ENCODE measurements around the gene GALNT17.
"Not testable (repeated sequence)": the region's sequence is repeated elsewhere in the genome, so short reads cannot be mapped to it uniquely, and the experiment has no call there.

The GALNT17 gene

DNA sequence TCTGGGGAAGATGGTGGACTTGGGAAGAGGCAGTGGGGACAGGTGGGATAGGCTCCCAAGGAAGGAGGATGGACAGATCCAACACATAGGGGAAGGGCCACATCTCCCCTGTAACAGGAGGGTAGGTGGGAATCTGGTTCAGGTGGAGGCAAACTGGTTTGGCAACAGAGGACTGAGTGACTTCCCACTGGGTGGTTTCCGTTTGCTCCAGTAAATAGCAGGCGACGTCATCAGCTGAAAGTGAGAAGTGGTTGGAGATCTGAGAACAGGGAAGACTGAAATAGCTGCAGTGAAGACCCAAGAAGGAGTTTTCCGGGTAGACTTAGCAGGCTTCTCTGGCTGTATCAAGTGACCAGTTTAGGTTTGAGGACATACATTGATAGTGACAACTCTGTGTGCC lies 504.4 kb downstream of the GALNT17 start:
- no peak for DNase-seq (ENCODE audit: low spot score)

DNA sequence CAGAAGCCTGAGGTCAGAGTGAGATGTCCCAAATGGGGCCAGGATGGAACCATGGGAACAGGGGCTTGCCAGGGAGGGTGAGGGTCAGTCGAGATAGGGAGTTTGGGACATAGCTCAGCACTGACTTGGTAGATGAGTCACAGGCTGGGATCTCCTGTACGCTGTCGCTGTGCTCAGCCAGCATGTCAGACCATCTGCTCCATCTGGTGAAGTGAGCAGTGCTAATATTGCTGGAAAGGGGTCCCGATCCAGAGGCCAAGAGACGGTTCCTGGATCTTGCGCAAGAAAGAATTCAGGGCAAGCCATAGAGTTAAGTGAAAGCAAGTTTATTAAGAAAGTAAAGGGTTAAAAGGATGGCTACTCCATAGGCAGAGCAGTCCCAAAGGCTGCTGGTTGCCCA lies 505.6 kb downstream of the GALNT17 start:
- DNase-seq (ENCODE audit: low spot score), result no peak

DNA sequence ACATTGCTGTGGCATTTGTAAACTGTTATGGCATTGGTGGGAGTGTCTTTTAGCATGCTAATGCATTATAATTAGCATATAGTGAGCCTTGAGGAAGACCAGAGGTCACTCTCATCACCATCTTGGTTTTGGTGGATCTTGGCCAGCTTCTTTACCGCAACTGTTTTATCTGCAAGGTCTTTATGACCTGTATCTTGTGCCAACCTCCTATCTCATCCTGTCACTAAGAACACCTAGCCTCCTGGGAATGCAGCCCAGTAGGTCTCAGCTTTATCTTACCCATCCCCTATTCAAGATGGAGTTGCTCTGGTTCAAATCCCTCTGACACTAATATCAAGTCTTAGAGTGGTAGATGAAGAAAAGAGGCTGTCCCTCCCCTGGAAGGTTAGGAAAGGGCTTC lies 506.2 kb downstream of the GALNT17 start:
- no peak for DNase-seq (ENCODE audit: low spot score)

DNA sequence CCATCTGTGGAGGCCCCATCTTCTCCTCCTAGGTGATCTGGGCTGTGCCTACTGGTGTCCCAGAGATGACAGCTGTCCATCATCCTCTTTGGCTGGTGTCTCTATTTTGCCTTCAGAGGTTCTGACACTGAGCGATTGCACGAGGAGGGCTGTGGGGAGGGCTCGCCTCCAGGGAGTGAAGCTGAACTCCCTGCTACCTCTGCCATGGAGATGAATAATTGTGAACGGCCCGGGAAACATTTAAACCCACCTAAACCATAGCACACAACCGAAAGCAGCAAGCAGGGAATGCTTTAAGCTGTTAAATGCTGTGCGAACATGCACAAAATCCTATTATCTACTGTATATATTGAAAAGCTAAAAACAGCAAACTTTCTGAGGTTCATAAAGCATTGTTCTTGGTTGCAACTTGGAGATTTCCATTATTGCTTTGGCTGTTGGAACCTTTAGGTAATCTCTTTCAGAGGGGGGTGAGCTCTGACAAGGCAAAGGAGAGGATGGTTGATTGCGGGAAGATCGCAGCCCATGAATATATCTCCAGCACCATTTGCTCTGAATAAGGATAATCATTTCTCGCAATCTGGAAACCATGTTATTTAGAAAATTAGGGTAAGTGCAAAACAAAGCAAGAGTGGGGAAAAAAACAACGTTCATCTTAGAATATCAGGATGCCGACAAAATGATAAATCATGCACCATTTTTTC lies 507.6 kb downstream of the GALNT17 start:
- no peak for DNase-seq (ENCODE audit: low spot score)

DNA sequence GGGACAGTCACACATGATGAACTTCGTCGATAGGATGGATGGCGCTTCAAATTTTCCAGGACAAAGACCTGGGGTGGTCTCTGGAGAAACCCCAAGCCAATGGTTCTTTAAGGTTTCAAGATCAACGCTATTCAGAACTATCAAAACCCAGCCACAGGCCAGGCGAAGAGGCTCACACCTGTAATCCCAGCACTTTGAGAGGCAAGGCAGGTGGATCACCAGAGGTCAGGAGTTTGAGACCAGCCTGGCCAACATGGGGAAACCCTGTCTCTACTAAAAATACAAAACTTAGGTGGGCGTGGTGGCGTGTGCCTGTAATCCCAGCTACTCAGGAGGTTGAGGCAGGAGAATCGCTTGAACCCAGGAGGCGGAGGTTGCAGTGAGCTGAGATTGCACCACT lies 511.1 kb downstream of the GALNT17 start:
- DNase-seq (ENCODE audit: low spot score), result not testable (repeated sequence)

DNA sequence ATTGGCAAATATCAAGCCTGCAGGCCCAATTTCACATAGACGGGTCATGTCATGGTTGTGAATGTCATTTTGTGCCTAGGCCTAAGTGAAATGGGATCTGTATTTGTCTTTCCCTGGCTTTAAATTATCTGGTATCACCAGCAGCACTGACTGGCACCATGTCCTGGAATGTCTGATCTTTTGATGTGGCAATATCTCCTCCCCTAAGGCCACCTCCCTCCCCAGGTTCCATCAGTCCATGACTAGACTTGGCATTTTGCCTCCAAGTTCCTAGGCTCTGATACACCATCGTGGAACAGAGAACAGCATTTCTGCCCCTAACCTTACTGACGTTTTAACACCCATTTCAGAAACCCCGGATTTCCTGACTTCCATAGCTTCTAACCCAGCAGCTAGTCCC lies 513.9 kb downstream of the GALNT17 start:
- DNase-seq (ENCODE audit: low spot score), result peak; percentile 68

DNA sequence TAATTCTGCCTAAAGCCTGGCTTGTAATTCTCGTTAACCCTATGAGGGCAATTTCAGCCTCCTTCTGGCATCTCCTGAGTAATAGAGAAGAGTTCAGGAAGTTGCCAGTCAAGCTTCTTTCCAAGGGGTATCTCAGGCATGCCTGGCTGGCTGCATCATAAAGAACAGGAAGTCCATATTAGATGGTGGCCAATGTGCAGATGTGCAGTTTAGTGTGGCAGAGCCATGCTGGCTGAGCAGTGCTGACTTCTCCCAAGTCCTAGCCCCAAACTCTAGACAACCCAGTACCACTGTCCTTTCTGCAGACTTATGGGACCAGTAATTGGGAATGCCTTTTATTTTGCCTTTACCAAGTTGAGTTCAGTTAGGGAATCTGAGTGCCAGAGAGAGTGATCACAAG lies 517.9 kb downstream of the GALNT17 start:
- no peak for DNase-seq (ENCODE audit: low spot score)

DNA sequence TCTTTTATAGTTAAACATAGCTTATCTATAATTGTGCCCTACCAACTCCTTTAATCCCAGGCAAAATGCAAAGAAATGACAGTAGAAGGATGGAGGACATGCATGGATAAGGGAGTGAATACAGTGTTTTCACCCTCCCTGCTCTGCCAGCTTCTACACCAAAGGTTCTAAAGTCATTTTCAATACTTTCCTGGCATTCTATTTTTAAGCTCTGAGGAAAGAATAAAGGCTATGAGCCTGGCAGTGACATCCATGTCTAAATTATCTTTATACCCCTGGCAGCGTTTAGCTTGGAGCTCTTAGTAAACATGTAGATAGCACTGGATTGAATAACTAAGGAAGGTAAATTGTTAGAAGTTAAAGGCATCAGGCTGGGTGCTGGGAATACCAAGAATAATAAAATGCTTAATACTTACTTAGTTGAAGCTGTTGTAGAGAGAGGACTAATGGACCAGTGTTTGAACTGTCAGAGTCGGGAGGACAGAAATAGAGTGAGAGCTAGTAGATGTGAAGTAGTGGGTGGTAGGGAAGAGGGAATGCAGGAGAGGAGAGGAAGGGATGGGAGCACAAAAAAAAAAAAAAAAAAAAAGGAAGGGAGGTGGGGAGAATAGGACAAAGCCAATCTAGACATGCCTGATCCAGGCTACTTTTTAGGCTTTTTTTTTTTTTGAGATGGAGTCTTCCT lies 518.9 kb downstream of the GALNT17 start:
- DNase-seq (ENCODE audit: low spot score), result no peak

DNA sequence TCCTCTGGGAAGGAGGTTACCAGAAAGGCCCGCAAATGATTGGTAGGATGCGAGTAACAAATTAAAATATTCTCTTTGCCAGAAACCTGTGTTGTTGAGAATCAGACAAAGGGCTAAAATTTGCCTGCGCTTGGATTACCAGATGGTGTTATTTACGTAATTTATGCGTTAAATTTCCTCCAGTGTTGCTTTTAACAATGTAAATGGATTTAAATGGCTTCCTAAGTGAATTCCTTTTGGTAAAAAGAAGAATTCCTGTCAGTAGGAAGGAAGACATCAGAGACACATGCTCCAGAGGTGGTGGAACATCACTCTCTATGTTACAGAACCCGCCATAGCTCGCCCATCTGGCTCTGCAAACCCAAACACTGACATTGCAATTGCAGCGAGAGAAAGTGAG lies 520.6 kb downstream of the GALNT17 start:
- DNase-seq (ENCODE audit: low spot score), result no peak

DNA sequence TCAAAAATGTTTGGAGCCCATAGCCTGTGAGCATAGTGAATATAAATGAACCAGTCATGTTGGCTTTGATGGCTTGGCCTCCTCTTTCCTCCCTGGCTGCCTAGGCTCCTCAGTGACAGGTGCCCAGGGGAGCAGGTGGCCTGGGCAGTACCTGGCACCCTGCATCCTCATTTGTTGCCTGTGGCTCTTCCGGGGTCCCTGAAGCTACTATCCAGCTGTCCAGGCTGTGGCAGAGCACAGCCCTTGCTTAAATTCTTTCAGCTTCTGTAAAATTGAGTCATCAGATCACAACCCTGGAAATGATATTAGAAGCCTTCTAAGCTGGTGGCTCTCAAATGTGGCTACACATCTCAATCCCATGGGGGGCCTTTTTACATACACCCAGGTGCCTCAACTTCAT lies 525.4 kb downstream of the GALNT17 start:
- DNase-seq (ENCODE audit: low spot score), result no peak

DNA sequence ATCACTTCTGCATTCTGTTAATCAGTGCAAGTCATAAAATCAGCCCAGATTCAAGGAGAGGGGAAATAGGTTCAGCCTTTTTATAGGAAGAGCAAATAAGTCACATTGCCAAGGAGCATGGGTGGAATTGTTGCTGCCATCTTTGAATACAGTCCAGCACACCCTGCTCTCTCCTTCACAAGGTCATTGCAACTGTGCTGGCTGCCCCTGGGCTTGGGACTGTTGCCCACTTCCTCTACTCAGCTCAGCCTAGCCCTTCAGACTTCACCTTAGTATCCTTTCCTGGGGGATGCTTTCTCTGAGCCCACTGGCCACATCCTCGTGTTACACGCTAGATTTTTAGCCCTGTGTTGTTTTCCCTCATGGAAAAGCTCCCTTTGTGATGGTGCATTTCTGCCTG lies 527.7 kb downstream of the GALNT17 start:
- DNase-seq (ENCODE audit: low spot score), result no peak

DNA sequence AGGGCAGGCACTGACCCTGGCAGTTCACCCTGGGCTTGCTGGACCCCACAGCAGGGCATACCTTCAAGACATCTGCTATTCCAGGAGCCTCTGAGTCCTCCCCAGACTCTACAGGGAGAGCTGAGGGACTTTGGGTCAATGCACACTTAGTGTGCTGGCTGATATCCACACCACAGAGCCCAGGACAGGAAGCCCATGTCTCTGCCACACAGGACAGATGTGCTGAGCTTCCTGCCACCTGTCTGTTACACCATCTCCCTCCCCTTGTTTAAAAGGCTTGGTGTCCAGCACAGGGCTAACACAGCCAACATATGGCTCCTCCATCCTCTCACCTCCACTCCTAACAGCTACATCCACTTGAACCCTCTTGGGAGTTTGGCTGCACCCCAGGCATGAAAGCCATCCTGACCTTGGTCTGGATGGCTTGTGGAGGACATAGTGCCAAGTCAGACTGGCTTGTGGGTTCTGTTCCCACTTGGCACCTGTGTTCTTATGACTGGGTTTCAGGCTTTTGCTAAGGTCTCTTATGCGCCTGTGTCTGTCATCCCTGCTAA lies 529.8 kb downstream of the GALNT17 start:
- no peak for DNase-seq (ENCODE audit: low spot score)

DNA sequence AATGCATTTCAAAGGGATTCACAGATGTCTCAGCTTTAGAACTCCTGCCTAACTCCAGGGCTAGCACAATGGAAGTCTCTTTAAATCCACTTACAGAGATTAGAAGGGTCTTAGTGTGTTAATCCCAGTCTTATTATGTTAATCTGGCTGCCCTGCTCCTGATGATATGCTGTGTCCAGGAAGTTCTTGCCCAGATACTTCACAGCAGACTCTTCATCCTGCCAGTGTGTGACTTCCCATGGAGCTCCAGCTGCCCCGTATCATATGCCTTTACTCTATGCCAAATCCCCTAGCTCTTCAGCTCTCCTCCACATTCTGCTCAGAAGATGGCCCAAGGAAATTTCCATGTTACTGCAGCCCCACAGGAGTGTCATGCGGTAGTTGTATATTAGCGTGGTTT lies 533.8 kb downstream of the GALNT17 start:
- DNase-seq (ENCODE audit: low spot score), result no peak

DNA sequence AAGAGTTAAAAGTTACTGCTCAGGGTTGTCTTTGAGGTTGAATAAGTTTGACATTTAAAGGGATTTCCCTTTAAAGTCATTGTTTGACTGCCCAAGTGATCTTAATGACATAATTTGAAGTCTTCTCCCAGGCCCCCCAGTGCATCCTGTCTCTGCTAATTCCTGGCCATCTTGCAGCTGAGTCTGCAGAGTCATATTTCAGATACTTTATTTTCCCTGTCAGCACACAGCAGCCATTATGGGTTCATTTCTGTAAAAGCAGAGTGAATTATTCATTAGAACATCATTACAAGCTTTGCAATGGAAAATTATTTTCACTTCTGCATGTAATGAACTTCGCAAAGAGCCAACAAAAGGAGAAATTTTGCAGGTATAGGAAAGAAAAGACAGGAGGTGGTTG lies 536.6 kb downstream of the GALNT17 start:
- no peak for DNase-seq (ENCODE audit: low spot score)

DNA sequence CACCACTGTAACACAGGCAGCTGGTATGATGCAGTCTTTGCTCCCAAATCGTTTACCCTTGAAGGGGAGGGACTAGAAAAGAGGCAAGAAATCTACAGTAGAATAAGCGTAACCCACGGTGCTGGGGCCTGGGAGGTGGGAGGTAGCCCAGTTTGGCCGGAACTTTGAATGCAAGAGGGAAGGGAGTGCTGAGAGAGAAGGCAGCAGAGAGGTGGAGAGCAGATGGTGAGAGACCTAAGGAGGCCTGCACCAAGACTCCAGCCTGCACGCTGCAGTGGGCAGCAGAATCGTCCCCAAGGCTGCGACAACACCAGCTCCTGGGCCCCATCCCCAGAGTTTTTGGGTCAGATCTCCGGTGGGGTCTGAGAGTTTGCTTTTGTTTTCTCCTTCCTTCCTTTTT lies 547.5 kb downstream of the GALNT17 start:
- DNase-seq (ENCODE audit: low spot score), result no peak

DNA sequence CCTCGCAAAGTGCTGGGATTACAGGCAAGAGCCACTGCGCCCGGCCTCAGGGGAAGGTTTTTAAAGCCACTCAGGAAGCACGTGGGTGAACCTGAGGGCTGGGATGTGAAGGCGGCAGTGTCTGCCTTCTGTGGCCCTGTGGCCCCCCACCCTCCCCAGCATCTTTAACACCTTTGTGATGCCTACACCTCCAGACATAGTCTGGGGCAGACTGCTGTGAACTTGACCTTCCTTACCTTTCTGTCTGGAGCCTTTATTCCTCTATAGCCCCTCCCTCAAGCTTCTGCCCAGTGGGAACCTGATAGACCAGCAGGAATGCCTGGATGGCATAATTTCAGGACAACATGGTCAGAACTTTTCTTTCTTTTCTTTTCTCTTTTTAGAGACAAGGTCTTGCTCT lies 550.2 kb downstream of the GALNT17 start:
- no peak for DNase-seq (ENCODE audit: low spot score)

DNA sequence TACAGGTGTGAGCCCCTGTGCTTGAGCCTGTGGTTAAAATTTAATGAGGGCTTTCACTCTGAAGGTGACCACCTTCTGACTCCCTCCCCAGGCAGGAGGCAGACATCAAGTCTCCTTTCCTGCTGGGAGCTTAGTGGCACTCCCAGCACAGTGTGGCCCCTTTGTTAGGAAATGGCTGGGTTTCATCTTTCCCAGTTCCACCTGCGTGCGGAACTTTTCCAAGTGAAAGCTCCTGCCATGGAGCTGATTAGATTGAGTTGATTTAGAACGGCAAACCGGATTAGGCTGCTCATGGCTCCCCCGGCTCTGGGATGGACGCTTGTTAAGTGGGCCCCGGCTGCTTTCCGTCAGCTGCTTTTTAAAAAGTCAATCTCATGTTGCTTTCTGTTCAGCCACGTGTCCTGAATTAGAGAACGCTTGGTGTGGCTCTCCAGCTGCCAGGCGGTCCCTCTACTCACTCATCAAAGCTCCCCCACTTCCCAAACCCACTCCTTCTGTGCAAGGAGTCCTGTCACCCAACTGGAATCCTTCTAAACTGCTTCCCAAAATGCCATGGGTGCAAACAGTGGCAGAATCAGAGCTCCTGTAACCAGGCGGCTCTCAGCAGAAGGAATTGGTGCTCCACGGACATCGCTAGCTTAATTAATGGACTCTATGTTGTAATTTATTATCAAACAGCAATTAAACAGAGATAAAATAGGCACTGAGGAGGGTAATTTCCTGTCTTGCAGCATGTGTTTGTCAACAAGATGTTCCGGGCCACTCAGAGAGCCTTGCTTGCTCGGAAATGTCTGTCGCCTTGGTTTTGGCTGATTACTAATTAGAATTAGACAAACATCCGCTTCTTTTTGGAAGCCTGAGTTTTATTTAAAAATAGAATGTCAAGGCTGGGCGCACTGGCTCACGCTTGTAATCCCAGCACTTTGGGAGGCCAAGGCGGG lies 551.2 kb downstream of the GALNT17 start:
- no peak for DNase-seq (ENCODE audit: low spot score)

DNA sequence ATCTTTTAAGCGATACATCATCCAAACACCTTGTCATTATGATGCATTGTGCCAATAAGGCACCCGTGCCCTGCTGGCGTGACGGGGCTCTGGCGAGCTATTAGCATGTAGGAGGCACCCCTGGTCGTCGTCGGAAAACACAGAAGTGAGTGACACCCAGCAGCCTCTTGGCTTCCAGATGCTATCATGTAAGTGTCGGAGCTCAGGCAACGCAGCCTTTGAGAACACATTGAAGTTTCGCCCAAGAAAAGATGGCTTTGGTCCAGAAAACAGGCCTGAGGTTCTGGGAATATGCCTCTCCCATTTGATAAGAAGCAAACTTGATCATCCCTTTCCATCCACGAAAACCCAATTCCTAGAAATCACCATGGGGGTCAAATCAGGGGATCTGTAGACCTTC lies 555.3 kb downstream of the GALNT17 start:
- no peak for DNase-seq (ENCODE audit: low spot score)

DNA sequence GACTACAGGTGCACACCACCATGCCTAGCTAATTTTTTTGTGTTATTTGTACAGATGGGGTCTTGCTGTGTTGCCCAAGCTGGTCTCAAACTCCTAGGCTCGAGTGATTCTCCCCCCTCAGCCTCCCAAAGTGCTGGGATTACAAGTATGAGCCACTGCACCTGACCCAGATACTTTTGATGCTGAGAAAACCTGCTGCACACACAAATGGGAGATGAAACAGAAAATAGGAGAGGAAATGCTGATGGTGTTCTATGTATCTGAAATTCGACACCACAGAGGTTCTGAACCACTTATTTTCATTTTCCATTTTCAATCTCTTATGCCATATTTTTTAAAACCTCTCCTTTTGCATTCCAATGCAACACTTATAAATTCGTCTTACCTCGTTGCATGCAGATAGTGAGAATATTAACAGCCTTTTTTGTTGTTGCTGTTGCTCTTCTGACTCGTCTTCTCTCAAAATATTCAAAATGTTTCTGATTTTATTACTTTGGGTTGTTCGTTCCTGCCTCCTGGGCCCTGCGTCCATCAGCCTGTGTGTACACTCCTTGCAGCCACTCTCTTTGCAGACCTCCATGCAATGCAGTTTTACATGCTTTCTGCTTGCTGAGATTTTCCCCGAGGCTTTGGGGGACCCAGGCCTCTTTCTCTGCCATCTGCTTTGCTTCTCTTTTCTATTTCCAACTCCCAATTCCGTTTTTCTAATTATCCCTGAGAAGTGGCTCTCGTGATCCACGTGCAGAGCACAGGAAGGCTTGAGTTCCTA lies 556.1 kb downstream of the GALNT17 start:
- DNase-seq (ENCODE audit: low spot score), result no peak

DNA sequence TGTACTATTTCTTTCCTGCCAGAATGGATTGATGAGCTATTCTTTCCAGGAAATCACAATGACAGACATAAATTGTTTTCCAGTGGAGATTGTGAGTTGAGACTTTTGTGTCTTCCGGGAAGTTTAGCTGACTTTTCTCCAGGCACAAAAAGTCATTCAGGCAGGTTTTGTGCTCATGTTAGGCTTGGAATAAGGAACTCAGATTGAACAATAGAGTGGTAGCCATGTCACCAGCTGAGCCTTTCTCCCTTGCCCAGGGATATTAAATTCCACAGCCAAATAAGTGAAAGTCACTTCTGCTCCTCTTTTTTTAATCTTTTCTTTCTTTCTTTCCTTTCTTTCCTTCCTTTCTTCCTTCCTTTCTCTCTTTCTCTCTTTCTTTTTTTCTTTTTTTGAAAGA lies 559.6 kb downstream of the GALNT17 start:
- no peak for DNase-seq (ENCODE audit: low spot score)

DNA sequence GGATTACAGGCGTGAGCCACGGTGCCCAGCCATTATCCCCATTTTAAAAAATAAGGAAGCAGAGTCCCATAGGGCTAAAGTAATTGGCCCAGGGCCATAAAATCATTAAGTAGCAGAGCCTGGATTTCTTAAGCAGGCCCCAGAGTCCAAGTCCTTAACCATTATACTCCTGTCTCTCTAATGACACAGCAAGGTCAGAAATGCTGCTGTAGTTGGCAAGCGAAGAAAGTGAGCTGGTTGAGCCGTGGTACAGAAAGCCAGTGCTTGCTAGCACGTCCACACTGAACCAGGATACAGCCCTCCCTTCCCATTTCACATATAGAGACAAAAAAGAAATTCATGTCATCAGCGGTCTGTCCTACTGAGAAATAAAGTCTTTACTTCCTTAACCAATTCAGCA lies 562.7 kb downstream of the GALNT17 start:
- DNase-seq (ENCODE audit: low spot score), result no peak

DNA sequence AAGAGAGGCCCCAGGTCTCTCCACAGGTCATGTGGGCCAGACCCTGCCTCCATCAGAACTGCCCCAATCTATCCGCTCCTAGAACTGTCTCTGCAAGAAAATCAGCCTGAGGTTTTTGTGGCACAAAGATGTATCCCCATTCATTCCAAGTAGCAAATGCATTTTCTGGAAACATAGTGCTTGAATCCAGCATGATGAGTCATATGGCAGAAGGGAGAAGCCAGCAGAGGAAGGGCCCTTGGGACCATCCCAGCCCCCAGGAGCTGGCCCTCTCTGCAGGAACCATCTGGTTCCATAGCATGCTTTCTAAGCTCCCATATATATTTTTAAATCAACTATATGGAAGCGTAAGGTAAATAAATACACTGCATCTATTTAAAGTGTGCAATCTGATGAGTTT lies 563.2 kb downstream of the GALNT17 start:
- no peak for DNase-seq (ENCODE audit: low spot score)
